Karpas-422 (cell line): ENCODE results near the gene RCOR3. TPM values are rescaled to one million over a fixed set of nuclear protein-coding genes. Genes with fewer than 3 reads are reported as not detected.
"Not testable (repeated sequence)": the region's sequence is repeated elsewhere in the genome, so short reads cannot be mapped to it uniquely, and the experiment has no call there.

Source experiments
- DNase-seq: peaks from one replicate; pipeline ENCODE4 v3.0.0-alpha.2; 2015
- H2AFZ ChIP-seq: fragments of 200-600 bp; sonication (generic); 2 replicates; pipeline ENCODE4 v1.6.1; 2014; ENCODE audit warnings: antibody characterized with exemption, low read length, mixed read lengths
- H3K27ac ChIP-seq: fragments of 200-600 bp; sonication (generic); 2 replicates; pipeline ENCODE4 v1.5.1; 2014; ENCODE audit warnings: mild to moderate bottlenecking, low read length, moderate library complexity
- H3K27me3 ChIP-seq: fragments of 200-600 bp; sonication (generic); 2 replicates; pipeline ENCODE4 v1.6.1; 2014; ENCODE audit warnings: low read length, mixed read lengths
- H3K36me3 ChIP-seq: fragments of 200-600 bp; sonication (generic); 2 replicates; pipeline ENCODE4 v1.6.1; 2014; ENCODE audit warnings: low read length, mixed read lengths; ENCODE audit not compliant: insufficient read depth
- H3K4me1 ChIP-seq: fragments of 200-600 bp; sonication (generic); 2 replicates; pipeline ENCODE4 v1.6.1; 2014; ENCODE audit warnings: mild to moderate bottlenecking, low read length, mixed read lengths
- H3K4me2 ChIP-seq: fragments of 200-600 bp; sonication (generic); 2 replicates; pipeline ENCODE4 v1.6.1; 2014; ENCODE audit warnings: low read length, low read depth, mild to moderate bottlenecking; ENCODE audit not compliant: poor library complexity, severe bottlenecking
- H3K4me3 ChIP-seq: fragments of 200-600 bp; sonication (generic); 2 replicates; pipeline ENCODE4 v1.5.1; 2014; ENCODE audit warnings: mild to moderate bottlenecking, antibody characterized with exemption, low read length, mixed read lengths
- H3K79me2 ChIP-seq: fragments of 200-600 bp; sonication (generic); 2 replicates; pipeline ENCODE4 v1.6.1; 2014; ENCODE audit warnings: mild to moderate bottlenecking, low read length, mixed read lengths
- H3K9ac ChIP-seq: fragments of 200-600 bp; sonication (generic); 2 replicates; pipeline ENCODE4 v1.6.0; 2014; ENCODE audit warnings: low read length
- H3K9me2 ChIP-seq: fragments of 200-600 bp; sonication (generic), shearing (Covaris generic); replicated peaks from 2 replicates; pipeline ENCODE4 v1.6.0; 2014; ENCODE audit warnings: mild to moderate bottlenecking, low read length, moderate library complexity; ENCODE audit not compliant: insufficient read depth
- H3K9me3 ChIP-seq: fragments of 300-700, 200-600 bp; sonication (generic); 2 replicates; pipeline ENCODE4 v1.6.1; 2014; ENCODE audit warnings: low read length, mixed read lengths
- H4K20me1 ChIP-seq: fragments of 200-600 bp; sonication (generic); 2 replicates; pipeline ENCODE4 v1.6.1; 2014; ENCODE audit warnings: mild to moderate bottlenecking, antibody characterized with exemption, low read length, low read depth; ENCODE audit not compliant: insufficient read depth
- total RNA-seq: library from RNA; depleted of rRNA; stranded (reverse); fragments of >200 nt; shearing (Covaris generic); gene quantifications from 2 replicates; pipeline ENCODE4 v1.2.3, GENCODE V29; 2014; ENCODE audit warnings: low replicate concordance

Gene RCOR3
- total RNA-seq, 1 experiment from 2014 or later: 43.0 TPM

- no peak overlapping the region for H3K27ac ChIP-seq
Measured at GRCh38 chr1:211229365-211229759, 29.8 kb upstream of the RCOR3 start.

GRCh38 chr1:211231873-211232272, 27.3 kb upstream of the RCOR3 start:
- H3K27me3 ChIP-seq: no peaks in the 10 kb centered on the region
- H3K4me3 ChIP-seq: no peak overlapping the region
- H3K36me3 ChIP-seq: no peaks in the 10 kb centered on the region
- no peak for DNase-seq
- no peaks in the 10 kb centered on the region for H3K9me3 ChIP-seq
- no peaks in the 10 kb centered on the region for H3K79me2 ChIP-seq
- no peaks in the 10 kb centered on the region for H4K20me1 ChIP-seq
- no peak overlapping the region for H3K9ac ChIP-seq
- no peak overlapping the region for H3K4me2 ChIP-seq
- no peak overlapping the region for H3K27ac ChIP-seq
- H3K9me2 ChIP-seq: no peaks in the 10 kb centered on the region
- no peak overlapping the region for H2AFZ ChIP-seq
- no peaks in the 10 kb centered on the region for H3K4me1 ChIP-seq

More at GRCh38 chr1:211229365-211229759, 29.8 kb upstream of the RCOR3 start:
- Histone ChIP-seq H2AFZ (no peak overlapping the region), H3K9me2 (no peaks in the 10 kb centered on the region), H3K9me3 (no peaks in the 10 kb centered on the region), H3K36me3 (no peaks in the 10 kb centered on the region), H3K27me3 (no peaks in the 10 kb centered on the region), H3K79me2 (no peaks in the 10 kb centered on the region), H4K20me1 (no peaks in the 10 kb centered on the region), H3K4me2 (no peak overlapping the region), H3K9ac (no peak overlapping the region), H3K4me1 (no peaks in the 10 kb centered on the region), H3K4me3 (no peak overlapping the region)
- no peak for DNase-seq

GRCh38 chr1:211236633-211237320, 22.4 kb upstream of the RCOR3 start:
- Histone ChIP-seq H4K20me1 (no peaks in the 10 kb centered on the region), H3K9ac (no peak overlapping the region), H3K27me3 (no peaks in the 10 kb centered on the region), H3K36me3 (no peaks in the 10 kb centered on the region), H3K9me3 (no peaks in the 10 kb centered on the region), H3K27ac (no peak overlapping the region), H3K4me2 (no peak overlapping the region), H2AFZ (no peak overlapping the region), H3K9me2 (no peaks in the 10 kb centered on the region), H3K4me3 (no peak overlapping the region), H3K4me1 (no peaks in the 10 kb centered on the region), H3K79me2 (no peaks in the 10 kb centered on the region)
- DNase-seq: no peak

GRCh38 chr1:211237579-211237978, 21.6 kb upstream of the RCOR3 start:
- no peaks in the 10 kb centered on the region for H4K20me1 ChIP-seq
- H3K9ac ChIP-seq: no peak overlapping the region
- H3K36me3 ChIP-seq: no peaks in the 10 kb centered on the region
- H3K27ac ChIP-seq: no peak overlapping the region
- no peaks in the 10 kb centered on the region for H3K27me3 ChIP-seq
- no peaks in the 10 kb centered on the region for H3K4me1 ChIP-seq
- H3K4me2 ChIP-seq: no peak overlapping the region
- no peaks in the 10 kb centered on the region for H3K9me2 ChIP-seq
- no peak overlapping the region for H2AFZ ChIP-seq
- H3K9me3 ChIP-seq: no peaks in the 10 kb centered on the region
- DNase-seq: no peak
- no peak overlapping the region for H3K4me3 ChIP-seq
- H3K79me2 ChIP-seq: no peaks in the 10 kb centered on the region

- H3K36me3 ChIP-seq, H3K4me1 ChIP-seq: not testable (repeated sequence)
Measured at GRCh38 chr1:211240567-211240966, 18.6 kb upstream of the RCOR3 start.

GRCh38 chr1:211241071-211241470, 18.1 kb upstream of the RCOR3 start:
- H2AFZ ChIP-seq: no peak overlapping the region
- no peak overlapping the region for H3K27ac ChIP-seq
- no peaks in the 10 kb centered on the region for H3K27me3 ChIP-seq
- H3K4me1 ChIP-seq: no peaks in the 10 kb centered on the region
- no peak for DNase-seq
- H3K4me3 ChIP-seq: no peak overlapping the region
- no peaks in the 10 kb centered on the region for H3K79me2 ChIP-seq
- no peak overlapping the region for H3K9ac ChIP-seq
- H3K9me3 ChIP-seq: no peaks in the 10 kb centered on the region
- no peak overlapping the region for H3K4me2 ChIP-seq
- no peaks in the 10 kb centered on the region for H4K20me1 ChIP-seq
- H3K9me2 ChIP-seq: no peaks in the 10 kb centered on the region
- no peaks in the 10 kb centered on the region for H3K36me3 ChIP-seq

More at GRCh38 chr1:211240567-211240966, 18.6 kb upstream of the RCOR3 start:
- not testable (repeated sequence) for H2AFZ ChIP-seq, H3K79me2 ChIP-seq, H4K20me1 ChIP-seq, H3K9me3 ChIP-seq, H3K27ac ChIP-seq, H3K4me3 ChIP-seq, H3K27me3 ChIP-seq, H3K9ac ChIP-seq, DNase-seq, H3K4me2 ChIP-seq, H3K9me2 ChIP-seq

- not testable (repeated sequence) for H3K9me3 ChIP-seq, H3K9ac ChIP-seq, H3K36me3 ChIP-seq, H3K4me2 ChIP-seq, DNase-seq, H3K27ac ChIP-seq, H3K4me3 ChIP-seq, H3K79me2 ChIP-seq, H2AFZ ChIP-seq, H3K4me1 ChIP-seq, H3K27me3 ChIP-seq, H4K20me1 ChIP-seq, H3K9me2 ChIP-seq
Measured at GRCh38 chr1:211243639-211244038, 15.5 kb upstream of the RCOR3 start.

GRCh38 chr1:211246583-211246982, 12.6 kb upstream of the RCOR3 start:
- H3K4me1 ChIP-seq, H3K79me2 ChIP-seq, DNase-seq, H4K20me1 ChIP-seq, H3K27ac ChIP-seq, H3K36me3 ChIP-seq, H2AFZ ChIP-seq, H3K4me2 ChIP-seq, H3K27me3 ChIP-seq, H3K4me3 ChIP-seq, H3K9me2 ChIP-seq, H3K9ac ChIP-seq, H3K9me3 ChIP-seq: not testable (repeated sequence)
